Liver (tissue), 9 donors: ENCODE data around the gene LYST. TPM values are rescaled to one million over a fixed set of nuclear protein-coding genes. Genes with fewer than 3 reads are reported as not detected.

Source experiments
- DNase-seq: peaks from one replicate; pipeline ENCODE4 v3.0.0-alpha.2; 2017; ENCODE audit warnings: low spot score
- H3K27ac ChIP-seq, 2 donors: one replicate each; pipeline ENCODE4 v1.7.0; 2013; ENCODE audit warnings: inconsistent platforms in 2 of 2, low read length in 2 of 2, control low read depth in 1 of 2, low read depth in 1 of 2, mild to moderate bottlenecking in 1 of 2
- H3K27me3 ChIP-seq, 4 donors: one replicate each; pipeline versions ENCODE4 v1.6.1 to v1.7.0; 2013; ENCODE audit warnings: low read length in 3 of 4, inconsistent platforms in 1 of 4, mild to moderate bottlenecking in 1 of 4, moderate library complexity in 1 of 4; ENCODE audit not compliant: control insufficient read depth in 4 of 4, insufficient read depth in 4 of 4
- H3K36me3 ChIP-seq, 4 donors: one replicate each; pipeline versions ENCODE4 v1.6.1 to v1.7.0; 2013; ENCODE audit warnings: low read length in 3 of 4, mild to moderate bottlenecking in 3 of 4, low read depth in 1 of 4, moderate library complexity in 1 of 4; ENCODE audit not compliant: control insufficient read depth in 4 of 4, insufficient read depth in 3 of 4
- H3K4me1 ChIP-seq, 4 donors: one replicate each; pipeline versions ENCODE4 v1.6.1 to v1.7.0; 2013; ENCODE audit warnings: low read length in 3 of 4, mild to moderate bottlenecking in 3 of 4, moderate library complexity in 1 of 4; ENCODE audit not compliant: control insufficient read depth in 4 of 4, insufficient read depth in 4 of 4
- H3K4me3 ChIP-seq, 3 donors: one replicate each; pipeline versions ENCODE4 v1.6.1 to v1.7.0; 2013; ENCODE audit warnings: low read length in 3 of 3, control low read depth in 1 of 3, low read depth in 1 of 3, mild to moderate bottlenecking in 1 of 3
- H3K9ac ChIP-seq, 2 donors: one replicate each; pipeline ENCODE4 v1.7.0; 2013; ENCODE audit warnings: low read length in 2 of 2, mild to moderate bottlenecking in 2 of 2, moderate library complexity in 2 of 2, control low read depth in 1 of 2, low read depth in 1 of 2
- H3K9me3 ChIP-seq, 4 donors: one replicate each; pipeline versions ENCODE4 v1.6.1 to v1.7.0; 2013; ENCODE audit warnings: low read length in 3 of 4; ENCODE audit not compliant: control insufficient read depth in 4 of 4
- CTCF ChIP-seq: fragments of 150-350 bp; IDR thresholded peaks from 2 replicates; pipeline ENCODE4 v1.5.1; 2017; ENCODE audit warnings: improper control_type of control experiment, low read depth, low read length; ENCODE audit not compliant: missing input control
- EGR1 ChIP-seq, 2 donors: IDR thresholded peaks; 2 replicates each; pipeline ENCODE4 v1.6.1; 2016 to 2018; ENCODE audit warnings: antibody characterized with exemption in 2 of 2, low read depth in 2 of 2
- FOXA1 ChIP-seq: IDR thresholded peaks from 2 replicates; pipeline ENCODE4 v1.6.1; 2016; ENCODE audit warnings: antibody characterized with exemption
- FOXA2 ChIP-seq: IDR thresholded peaks from 2 replicates; pipeline ENCODE4 v1.6.1; 2016; ENCODE audit warnings: antibody characterized with exemption
- GABPA ChIP-seq, 2 donors: IDR thresholded peaks in 1 of 2; conservative IDR thresholded peaks in 1 of 2; 2 replicates each; pipeline ENCODE4 v1.6.1; 2016; ENCODE audit warnings: antibody characterized with exemption in 2 of 2, mild to moderate bottlenecking in 1 of 2, moderate library complexity in 1 of 2
- HNF4A ChIP-seq, 2 donors: conservative IDR thresholded peaks; 2 replicates each; pipeline ENCODE4 v1.6.1; 2016; ENCODE audit warnings: antibody characterized with exemption in 2 of 2, mild to moderate bottlenecking in 2 of 2
- HNF4G ChIP-seq: IDR thresholded peaks from 2 replicates; pipeline ENCODE4 v1.6.1; 2016; ENCODE audit warnings: antibody characterized with exemption
- JUND ChIP-seq, 2 donors: IDR thresholded peaks; 2 replicates each; pipeline ENCODE4 v1.6.1; 2016; ENCODE audit warnings: antibody characterized with exemption in 2 of 2
- MAX ChIP-seq: IDR thresholded peaks from 2 replicates; pipeline ENCODE4 v1.6.1; 2016; ENCODE audit warnings: antibody characterized with exemption
- NR2F2 ChIP-seq: IDR thresholded peaks from 2 replicates; pipeline ENCODE4 v1.6.1; 2016; ENCODE audit warnings: antibody characterized with exemption
- RAD21 ChIP-seq, 2 donors: IDR thresholded peaks; 2 replicates each; pipeline ENCODE4 v1.6.1; 2016; ENCODE audit warnings: antibody characterized with exemption in 2 of 2, mild to moderate bottlenecking in 2 of 2
- REST ChIP-seq: IDR thresholded peaks from 2 replicates; pipeline ENCODE4 v1.6.1; 2016; ENCODE audit warnings: antibody characterized with exemption, mild to moderate bottlenecking
- RXRA ChIP-seq, 2 donors: IDR thresholded peaks; 2 replicates each; pipeline ENCODE4 v1.6.1; 2017 to 2018; ENCODE audit warnings: antibody characterized with exemption in 2 of 2, mild to moderate bottlenecking in 1 of 2
- SP1 ChIP-seq: IDR thresholded peaks from 2 replicates; pipeline ENCODE4 v1.6.1; 2018; ENCODE audit warnings: antibody characterized with exemption, mild to moderate bottlenecking
- TAF1 ChIP-seq: conservative IDR thresholded peaks from 2 replicates; pipeline ENCODE4 v1.6.1; 2016; ENCODE audit warnings: antibody characterized with exemption, mild to moderate bottlenecking
- YY1 ChIP-seq: IDR thresholded peaks from 2 replicates; pipeline ENCODE4 v1.6.1; 2016; ENCODE audit warnings: antibody characterized with exemption, mild to moderate bottlenecking
- ZBTB33 ChIP-seq: IDR thresholded peaks from 2 replicates; pipeline ENCODE4 v1.6.1; 2016; ENCODE audit warnings: antibody characterized with exemption
- WGBS: extraction: QIAGEN DNeasy Blood & Tissue Kit; methylation state at CpG from one replicate; pipeline ENCODE4 v1.1.7; 2013; 5-methylcytosine and 5-hydroxymethylcytosine counted together
- polyA plus RNA-seq, 2 donors: library from polyadenylated mRNA; stranded (reverse) in 1 of 2; unstranded in 1 of 2; fragments of 200-250 nt in 1 of 2; fragments of >200 nt in 1 of 2; fragmentation: Nextera tagmentation in 1 of 2; extraction: Ambion mirVana in 1 of 2; gene quantifications; one replicate each; pipeline versions ENCODE4 v1.2.1 to v1.2.3, GENCODE V29; 2013 to 2015
- total RNA-seq, 2 donors: library from RNA; depleted of rRNA; stranded (reverse); fragments of >200 nt; gene quantifications; one replicate each; pipeline ENCODE4 v1.2.3, GENCODE V29; 2014
- TF ChIP-seq, protein P1 (sequence below): IDR thresholded peaks from 2 replicates; pipeline ENCODE4 v1.6.1; 2016; ENCODE audit warnings: antibody characterized with exemption
- donor health status: healthy.
- donor health status: healthy.
- donor health status: healthy.
- donor health status: healthy.
- donor health status: healthy.

LYST gene
- total and polyA plus RNA-seq, 4 donors = 3.4 to 45.9 (median 14.2) TPM

GRCh38 chr1:235806123-235806522 lies 60.6 kb downstream of the LYST start:
- Histone ChIP-seq H3K27me3 (no peaks in the 10 kb centered on the region), H3K4me1 (peaks cover 0 to 2% (median 1%) of the 10 kb centered on the region in 4 donors), H3K9ac (no peak overlapping the region), H3K27ac (no peak overlapping the region), H3K36me3 (peaks cover 0 to 13% (median 6%) of the 10 kb centered on the region in 4 donors), H3K4me3 (no peak overlapping the region), H3K9me3 (no peaks in the 10 kb centered on the region)
- TF ChIP-seq RAD21 (IDR thresholded peaks at IDR 0.05) (no peak), TAF1 (no peak), FOXA1 (no peak), SP1 (no peak), REST (no peak), CTCF (no peak), EGR1 (IDR thresholded peaks at IDR 0.05; ENCODE audit: low read depth in 2 of 2) (no peak), HNF4G (no peak), YY1 (no peak), GABPA (IDR thresholded peaks at IDR 0.05 in 1 of 2, conservative IDR thresholded peaks at IDR 0.05 in 1 of 2) (no peak), JUND (IDR thresholded peaks at IDR 0.05) (no peak), NR2F2 (no peak), ZBTB33 (no peak), HNF4A (conservative IDR thresholded peaks at IDR 0.05) (no peak), MAX (no peak), FOXA2 (no peak), RXRA (IDR thresholded peaks at IDR 0.05) (no peak)
- TF ChIP-seq, protein P1, sequence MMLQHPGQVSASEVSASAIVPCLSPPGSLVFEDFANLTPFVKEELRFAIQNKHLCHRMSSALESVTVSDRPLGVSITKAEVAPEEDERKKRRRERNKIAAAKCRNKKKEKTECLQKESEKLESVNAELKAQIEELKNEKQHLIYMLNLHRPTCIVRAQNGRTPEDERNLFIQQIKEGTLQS = no peak
- no peak for DNase-seq
- WGBS = 95% methylated on average over 7 of the region's 7 CpGs
